ENCODE data around the gene DGKG.

DGKG gene

DNA sequence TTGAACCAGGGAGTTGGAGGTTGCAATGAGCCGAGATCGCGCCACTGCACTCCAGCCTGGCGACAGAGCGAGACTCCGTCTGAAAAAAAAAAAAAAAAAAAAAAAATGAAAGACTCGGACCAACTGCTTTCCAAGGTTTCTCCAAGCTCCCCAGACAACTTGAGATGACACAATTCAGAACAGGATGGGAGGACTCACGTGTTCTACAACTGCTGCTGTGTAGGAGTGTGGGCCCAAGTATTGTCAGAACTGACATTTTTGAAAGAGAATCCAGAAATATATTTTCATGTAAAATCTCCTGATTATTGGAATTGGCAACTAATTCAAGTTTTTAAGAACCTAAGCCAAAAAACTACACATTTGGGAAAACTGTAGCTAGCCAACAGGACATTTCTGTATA is 143.6 kb downstream of the DGKG start:
- TF ChIP-seq, protein P1, sequence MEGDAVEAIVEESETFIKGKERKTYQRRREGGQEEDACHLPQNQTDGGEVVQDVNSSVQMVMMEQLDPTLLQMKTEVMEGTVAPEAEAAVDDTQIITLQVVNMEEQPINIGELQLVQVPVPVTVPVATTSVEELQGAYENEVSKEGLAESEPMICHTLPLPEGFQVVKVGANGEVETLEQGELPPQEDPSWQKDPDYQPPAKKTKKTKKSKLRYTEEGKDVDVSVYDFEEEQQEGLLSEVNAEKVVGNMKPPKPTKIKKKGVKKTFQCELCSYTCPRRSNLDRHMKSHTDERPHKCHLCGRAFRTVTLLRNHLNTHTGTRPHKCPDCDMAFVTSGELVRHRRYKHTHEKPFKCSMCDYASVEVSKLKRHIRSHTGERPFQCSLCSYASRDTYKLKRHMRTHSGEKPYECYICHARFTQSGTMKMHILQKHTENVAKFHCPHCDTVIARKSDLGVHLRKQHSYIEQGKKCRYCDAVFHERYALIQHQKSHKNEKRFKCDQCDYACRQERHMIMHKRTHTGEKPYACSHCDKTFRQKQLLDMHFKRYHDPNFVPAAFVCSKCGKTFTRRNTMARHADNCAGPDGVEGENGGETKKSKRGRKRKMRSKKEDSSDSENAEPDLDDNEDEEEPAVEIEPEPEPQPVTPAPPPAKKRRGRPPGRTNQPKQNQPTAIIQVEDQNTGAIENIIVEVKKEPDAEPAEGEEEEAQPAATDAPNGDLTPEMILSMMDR (conservative IDR thresholded peaks at IDR 0.05; ENCODE audit: low read depth, low read length): no peak
- H3K4me3 ChIP-seq (ENCODE audit: low read length): no peak overlapping the region
- DNase-seq (ENCODE audit: low read depth): no peak

DNA sequence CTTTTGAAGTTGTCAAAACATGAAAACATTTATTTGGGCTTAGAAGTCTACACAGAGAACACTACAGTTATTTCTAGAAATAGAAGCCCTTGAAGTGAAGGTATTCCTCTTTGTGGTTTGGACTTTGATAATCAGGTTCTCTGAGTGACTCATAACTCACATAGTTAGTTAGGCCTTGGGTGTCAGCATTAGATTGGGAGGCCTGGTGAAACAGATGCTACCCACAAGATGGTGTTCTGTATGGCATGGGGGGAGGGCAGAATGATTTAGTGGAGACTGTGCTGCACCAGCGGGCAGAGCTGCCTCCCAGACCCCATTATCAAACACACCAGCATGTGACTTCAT is 144.2 kb downstream of the DGKG start:
- no peak overlapping the region for H3K4me3 ChIP-seq (ENCODE audit: low read length)
- no peak for DNase-seq (ENCODE audit: low read depth)
- TF ChIP-seq, protein P1 (conservative IDR thresholded peaks at IDR 0.05; ENCODE audit: low read depth, low read length): no peak

DNA sequence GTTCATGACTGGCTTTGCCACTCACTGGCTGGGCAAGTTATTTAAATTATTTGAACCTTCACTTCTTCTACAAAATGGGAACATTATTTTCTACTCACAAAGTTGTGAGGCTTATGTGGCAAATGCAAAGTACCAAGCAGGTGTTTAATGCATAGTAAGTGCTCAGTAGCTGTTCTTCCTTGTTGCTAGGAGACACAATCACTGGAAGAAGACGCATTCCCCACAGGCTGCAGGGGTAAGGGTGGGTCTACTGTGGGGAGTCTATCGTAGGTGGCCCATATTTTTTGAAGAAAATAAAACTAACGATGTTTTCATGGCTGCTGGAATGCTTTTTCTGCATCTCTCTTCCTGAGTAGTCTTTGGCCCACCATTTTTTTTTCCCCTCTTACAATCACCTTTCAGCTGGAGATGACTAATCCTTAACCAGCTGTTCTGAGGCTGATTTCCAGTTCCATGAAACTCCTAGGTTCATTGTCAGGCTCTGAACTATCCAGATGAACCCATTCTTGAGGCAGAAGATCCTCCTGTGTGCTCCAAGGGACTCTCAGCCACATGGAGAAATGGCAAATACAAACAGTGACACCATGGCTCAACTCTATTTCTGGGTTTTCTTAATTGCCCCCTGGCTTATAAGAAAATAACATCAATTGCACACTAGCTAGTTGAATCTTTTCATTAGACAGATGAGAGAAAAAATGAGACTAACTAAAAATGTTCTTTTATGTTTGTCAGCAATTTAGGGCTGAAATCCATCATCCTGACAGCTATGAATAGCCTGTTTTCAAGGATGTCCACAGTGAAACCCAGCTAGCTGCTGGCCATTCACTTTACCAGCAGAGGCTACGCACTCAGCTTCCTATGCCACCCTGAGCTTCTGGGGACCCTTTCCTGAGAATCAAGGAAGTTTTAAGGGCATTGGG is 144.9 kb downstream of the DGKG start:
- H3K4me3 ChIP-seq (ENCODE audit: low read length): no peak overlapping the region
- no peak for DNase-seq (ENCODE audit: low read depth)
- TF ChIP-seq, protein P1 (conservative IDR thresholded peaks at IDR 0.05; ENCODE audit: low read depth, low read length): no peak

DNA sequence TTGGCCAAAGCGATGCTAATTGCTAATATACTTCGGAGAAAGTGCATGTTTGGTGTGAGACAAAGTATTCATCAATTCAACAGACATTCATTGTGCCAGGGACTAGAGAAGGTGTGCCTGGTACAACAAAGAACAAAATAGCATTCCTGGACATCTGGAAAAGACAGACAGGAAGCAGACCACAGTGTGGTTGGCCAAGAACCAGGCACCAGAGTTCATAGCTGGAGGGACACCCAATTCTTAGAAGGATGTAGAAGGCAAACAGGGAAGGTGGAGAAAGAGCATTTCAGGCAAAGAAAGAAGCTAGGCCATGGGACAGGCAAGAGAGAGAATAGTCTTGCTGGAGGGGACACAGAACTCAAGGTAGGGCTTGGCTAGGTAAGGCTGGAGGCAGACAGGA is 147.4 kb downstream of the DGKG start:
- H3K4me3 ChIP-seq (ENCODE audit: low read length): no peak overlapping the region
- TF ChIP-seq, protein P1 (conservative IDR thresholded peaks at IDR 0.05; ENCODE audit: low read depth, low read length): no peak
- DNase-seq (ENCODE audit: low read depth): no peak

DNA sequence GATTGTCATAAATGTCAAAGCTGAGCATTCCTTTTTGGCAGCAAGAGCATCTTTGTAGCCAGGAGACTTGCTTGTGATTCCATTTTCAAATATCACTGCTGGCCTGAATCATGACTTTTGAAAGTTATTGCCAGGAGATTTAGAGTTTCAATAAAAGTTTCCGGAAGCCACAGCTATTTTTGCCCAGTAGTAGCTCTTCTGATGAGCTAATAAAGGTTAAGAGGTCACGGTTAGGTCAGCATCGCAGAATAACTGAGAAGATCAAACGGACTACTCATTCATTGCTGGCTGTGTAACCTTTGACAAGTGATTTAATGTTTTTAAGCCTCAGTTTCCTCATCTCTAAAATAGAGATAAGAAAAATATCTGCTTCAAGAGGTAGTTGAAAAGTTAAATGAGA is 148.1 kb downstream of the DGKG start:
- TF ChIP-seq, protein P1 (conservative IDR thresholded peaks at IDR 0.05; ENCODE audit: low read depth, low read length): no peak
- DNase-seq (ENCODE audit: low read depth): no peak
- H3K4me3 ChIP-seq (ENCODE audit: low read length): no peak overlapping the region

DNA sequence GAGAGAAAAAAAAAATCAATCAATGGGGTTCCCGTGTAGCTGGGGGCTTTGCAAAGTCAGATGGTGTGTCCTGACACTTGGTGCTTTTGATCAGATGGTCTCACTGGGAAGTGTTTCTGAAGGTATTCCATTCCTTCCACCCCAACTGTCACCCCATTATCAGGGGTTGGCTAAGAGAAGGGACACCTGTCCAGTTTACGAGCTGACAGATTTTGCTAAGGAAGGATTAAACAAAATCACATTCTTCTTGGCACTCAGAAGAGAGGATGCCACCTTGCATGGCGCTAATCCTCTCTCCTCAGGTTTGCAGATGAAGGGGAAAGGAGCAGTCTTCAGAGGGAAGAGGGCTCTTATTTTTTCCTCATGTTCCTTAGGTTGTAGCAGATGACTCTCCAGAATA is 149.4 kb downstream of the DGKG start:
- DNase-seq (ENCODE audit: low read depth): no peak
- TF ChIP-seq, protein P1 (conservative IDR thresholded peaks at IDR 0.05; ENCODE audit: low read depth, low read length): no peak
- H3K4me3 ChIP-seq (ENCODE audit: low read length): no peak overlapping the region

DNA sequence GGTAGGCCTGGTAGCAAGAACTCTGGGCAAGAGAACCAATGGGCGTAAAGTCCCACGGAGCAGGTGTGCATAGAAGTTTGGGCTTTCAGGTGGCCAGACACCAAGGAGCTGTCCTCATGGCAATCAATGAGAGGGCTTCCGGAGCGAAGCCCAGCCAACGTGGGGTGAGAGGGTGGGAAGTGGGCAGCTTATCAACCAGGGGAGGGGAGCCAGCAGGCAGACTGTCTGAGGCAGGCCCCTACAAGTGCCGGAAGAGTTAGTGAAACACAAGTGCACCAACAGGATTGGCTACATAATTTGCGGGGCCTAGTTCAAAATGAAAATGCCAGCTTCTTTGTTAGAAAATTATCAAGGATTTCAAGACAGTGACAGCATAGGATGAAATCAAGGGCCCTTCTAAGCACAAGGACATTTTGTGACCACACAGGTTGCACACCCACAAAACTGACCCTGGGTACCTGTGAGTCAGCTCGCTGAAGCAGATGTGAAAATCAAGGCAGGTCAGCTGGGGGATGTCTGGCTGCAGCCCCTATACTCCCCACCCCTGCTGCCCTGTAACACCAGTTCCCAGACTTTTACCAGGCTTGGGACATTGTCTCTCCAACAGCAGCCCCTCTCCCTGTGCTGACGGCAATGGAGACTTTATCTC is 151.1 kb downstream of the DGKG start:
- TF ChIP-seq, protein P1 (conservative IDR thresholded peaks at IDR 0.05; ENCODE audit: low read depth, low read length): no peak
- no peak for DNase-seq (ENCODE audit: low read depth)
- no peak overlapping the region for H3K4me3 ChIP-seq (ENCODE audit: low read length)

Measured in retinal pigment epithelial cell (primary cell).